Smooth muscle cell (in vitro differentiated cells): ENCODE results near the gene RPN1. TPM values are rescaled to one million over a fixed set of nuclear protein-coding genes. Genes with fewer than 3 reads are reported as not detected.
"Not testable (repeated sequence)": the region's sequence is repeated elsewhere in the genome, so short reads cannot be mapped to it uniquely, and the experiment has no call there.

Experiments
- DNase-seq: peaks from one replicate; lab custom pipeline; 2025; ENCODE audit not compliant: unreplicated experiment; lab: John Stamatoyannopoulos, UW
- H2AFZ ChIP-seq: fragments of 200-600 bp; sonication (generic); 2 replicates; pipeline ENCODE4 v1.6.0; 2016; ENCODE audit warnings: antibody characterized with exemption, low read depth, mild to moderate bottlenecking
- H3F3A ChIP-seq: fragments of 200-600 bp; sonication (generic); 2 replicates; pipeline ENCODE4 v1.6.0; 2017; ENCODE audit warnings: antibody characterized with exemption, low read depth
- H3K27ac ChIP-seq: fragments of 200-600 bp; sonication (generic); 2 replicates; pipeline ENCODE4 v1.5.1; 2016; ENCODE audit warnings: low read depth, mild to moderate bottlenecking
- H3K27me3 ChIP-seq: fragments of 200-600 bp; sonication (generic); 2 replicates; pipeline ENCODE4 v1.6.1; 2016; ENCODE audit warnings: low read depth, mild to moderate bottlenecking
- H3K36me3 ChIP-seq: fragments of 200-600 bp; sonication (generic); 2 replicates; pipeline ENCODE4 v1.5.1; 2016; ENCODE audit warnings: low read depth
- H3K4me1 ChIP-seq: fragments of 200-600 bp; sonication (generic); 2 replicates; pipeline ENCODE4 v1.5.1; 2016; ENCODE audit warnings: low read depth
- H3K4me2 ChIP-seq: fragments of 200-600 bp; sonication (generic); 2 replicates; pipeline ENCODE4 v1.6.0; 2016; ENCODE audit warnings: mild to moderate bottlenecking
- H3K4me3 ChIP-seq: fragments of 200-600 bp; sonication (generic); 2 replicates; pipeline ENCODE4 v1.5.1; 2016; ENCODE audit warnings: mild to moderate bottlenecking
- H3K79me2 ChIP-seq: fragments of 200-600 bp; sonication (generic); 2 replicates; pipeline ENCODE4 v1.6.0; 2016; ENCODE audit warnings: low read depth, mild to moderate bottlenecking
- H3K9ac ChIP-seq: fragments of 200-600 bp; sonication (generic); 2 replicates; pipeline ENCODE4 v1.6.0; 2016; ENCODE audit warnings: low read depth
- H3K9me3 ChIP-seq: fragments of 200-600 bp; sonication (generic); replicated peaks from 2 replicates; pipeline ENCODE4 v1.5.1; 2016; ENCODE audit warnings: low read depth
- H4K20me1 ChIP-seq: fragments of 200-600 bp; sonication (generic); 2 replicates; pipeline ENCODE4 v1.6.0; 2016; ENCODE audit warnings: low read depth
- CTCF ChIP-seq: fragments of 200-600 bp; sonication (generic); IDR thresholded peaks from 2 replicates; pipeline ENCODE4 v1.5.1; 2017; ENCODE audit warnings: borderline replicate concordance, mild to moderate bottlenecking, antibody characterized with exemption; ENCODE audit not compliant: insufficient read depth, poor library complexity, severe bottlenecking
- WGBS: methylation state at CpG from one replicate; pipeline ENCODE4 v1.1.7; 2016; ENCODE audit warnings: low lambda C conversion rate; 5-methylcytosine and 5-hydroxymethylcytosine counted together
- polyA plus RNA-seq: library from polyadenylated mRNA; unstranded; fragments of >200 nt; fragmentation: Nextera tagmentation; extraction: Ambion mirVana; gene quantifications from 2 replicates; pipeline ENCODE4 v1.2.1, GENCODE V29; 2016
- total RNA-seq: library from RNA; depleted of rRNA; stranded (reverse); fragments of >200 nt; gene quantifications from 2 replicates; pipeline ENCODE4 v1.2.3, GENCODE V29; 2014

RPN1 gene
- total and polyA plus RNA-seq, 2 experiments from 2014 or later: 420 to 520 TPM

DNA sequence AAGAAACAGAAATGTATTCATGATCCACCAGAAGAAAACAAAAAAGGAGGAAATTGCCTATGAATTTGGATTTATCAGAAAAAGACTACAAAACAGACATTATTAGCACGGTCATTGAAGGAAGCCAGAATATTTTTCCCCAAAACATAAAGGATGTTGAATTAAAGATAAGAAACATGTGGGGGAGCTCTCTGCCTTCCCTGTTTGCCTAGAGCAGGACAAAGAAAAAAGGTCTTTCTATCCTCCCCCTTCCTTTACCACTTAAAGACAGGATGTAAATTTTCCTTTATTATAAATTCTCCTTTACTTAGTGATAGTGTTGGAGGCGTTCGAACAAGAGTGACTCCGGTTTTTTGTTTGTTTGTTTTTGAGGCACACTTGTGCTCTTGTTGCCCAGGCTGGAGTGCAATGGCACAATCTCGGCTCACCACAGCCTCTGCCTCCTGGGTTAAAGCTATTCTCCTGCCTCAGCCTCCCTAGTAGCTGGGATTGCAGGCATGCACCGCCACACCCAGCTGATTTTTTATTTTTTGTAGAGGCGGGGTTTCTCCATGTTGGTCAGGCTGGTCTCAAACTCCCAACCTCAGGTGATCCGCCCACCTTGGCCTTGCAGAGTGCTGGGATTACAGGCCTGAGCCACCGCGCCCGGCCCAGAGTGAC is 14.9 kb upstream of the RPN1 start:
- Histone ChIP-seq H3K9me3 (no peaks in the 10 kb centered on the region), H3K27me3 (no peaks in the 10 kb centered on the region), H3K79me2 (no peaks in the 10 kb centered on the region), H3K4me1 (no peaks in the 10 kb centered on the region), H3K9ac (no peak overlapping the region), H3K27ac (no peak overlapping the region), H3K4me2 (no peak overlapping the region), H4K20me1 (no peaks in the 10 kb centered on the region), H3K36me3 (no peaks in the 10 kb centered on the region), H2AFZ (no peak overlapping the region), H3K4me3 (no peak overlapping the region), H3F3A (no peaks in the 10 kb centered on the region)
- no peak for DNase-seq
- no peak for TF ChIP-seq CTCF
- WGBS: 95% methylated on average over 11 of the region's 11 CpGs

DNA sequence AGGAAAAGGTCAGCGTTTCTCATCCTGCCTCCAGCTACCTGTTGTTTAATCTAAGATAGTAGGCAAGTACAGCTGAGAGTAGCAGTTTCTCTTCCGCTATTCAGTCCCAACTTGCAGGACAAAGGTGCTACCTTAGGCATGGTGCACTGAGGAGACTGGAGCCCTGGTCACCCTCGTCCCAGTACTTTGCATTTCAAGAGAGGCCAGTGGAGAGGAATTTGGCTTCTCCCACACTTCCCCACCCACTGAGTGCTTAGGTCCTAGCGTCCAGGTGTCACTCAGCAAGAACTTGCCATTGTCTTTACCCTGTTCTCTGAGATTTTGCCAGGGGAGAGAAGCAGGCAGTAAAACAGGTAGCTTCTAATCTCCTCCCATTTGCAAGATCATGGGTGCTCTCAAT is 12.5 kb upstream of the RPN1 start:
- Histone ChIP-seq H3K27me3 (no peaks in the 10 kb centered on the region), H3K4me2 (no peak overlapping the region), H3K4me3 (no peak overlapping the region), H3K79me2 (no peaks in the 10 kb centered on the region), H3K27ac (no peak overlapping the region), H3K9ac (no peak overlapping the region), H3K36me3 (no peaks in the 10 kb centered on the region), H3K4me1 (no peaks in the 10 kb centered on the region), H3F3A (no peaks in the 10 kb centered on the region), H3K9me3 (no peaks in the 10 kb centered on the region), H4K20me1 (no peaks in the 10 kb centered on the region), H2AFZ (no peak overlapping the region)
- TF ChIP-seq CTCF: no peak
- no peak for DNase-seq
- WGBS: 58% methylated on average over 4 of the region's 4 CpGs

- H3K27me3 ChIP-seq: no peaks in the 10 kb centered on the region
- no peak for DNase-seq
- H3F3A ChIP-seq: no peaks in the 10 kb centered on the region
- no peaks in the 10 kb centered on the region for H4K20me1 ChIP-seq
- no peak overlapping the region for H2AFZ ChIP-seq
- no peaks in the 10 kb centered on the region for H3K36me3 ChIP-seq
- H3K4me3 ChIP-seq: no peak overlapping the region
- no peaks in the 10 kb centered on the region for H3K9me3 ChIP-seq
- 86% methylated on average over 3 of the region's 3 CpGs for WGBS
- no peak overlapping the region for H3K27ac ChIP-seq
- H3K4me1 ChIP-seq: no peaks in the 10 kb centered on the region
- no peak overlapping the region for H3K9ac ChIP-seq
- no peak for TF ChIP-seq CTCF
- H3K4me2 ChIP-seq: no peak overlapping the region
- peaks cover under 1% of the 10 kb centered on the region for H3K79me2 ChIP-seq
These were observed 4.9 kb upstream of the RPN1 start for GRCh38 chr3:128655531-128655930.

GRCh38 chr3:128653993-128654805 is 3.6 kb upstream of the RPN1 start:
- H3K79me2 ChIP-seq: peaks cover 14% of the 10 kb centered on the region
- not testable (repeated sequence) for H4K20me1 ChIP-seq, H3K36me3 ChIP-seq, H3K4me1 ChIP-seq, H3K4me3 ChIP-seq, H3K4me2 ChIP-seq, H3K27me3 ChIP-seq, H3K9ac ChIP-seq, DNase-seq, H3F3A ChIP-seq, H3K9me3 ChIP-seq, H3K27ac ChIP-seq, H2AFZ ChIP-seq
- WGBS: 81% methylated on average over 24 of the region's 24 CpGs

DNA sequence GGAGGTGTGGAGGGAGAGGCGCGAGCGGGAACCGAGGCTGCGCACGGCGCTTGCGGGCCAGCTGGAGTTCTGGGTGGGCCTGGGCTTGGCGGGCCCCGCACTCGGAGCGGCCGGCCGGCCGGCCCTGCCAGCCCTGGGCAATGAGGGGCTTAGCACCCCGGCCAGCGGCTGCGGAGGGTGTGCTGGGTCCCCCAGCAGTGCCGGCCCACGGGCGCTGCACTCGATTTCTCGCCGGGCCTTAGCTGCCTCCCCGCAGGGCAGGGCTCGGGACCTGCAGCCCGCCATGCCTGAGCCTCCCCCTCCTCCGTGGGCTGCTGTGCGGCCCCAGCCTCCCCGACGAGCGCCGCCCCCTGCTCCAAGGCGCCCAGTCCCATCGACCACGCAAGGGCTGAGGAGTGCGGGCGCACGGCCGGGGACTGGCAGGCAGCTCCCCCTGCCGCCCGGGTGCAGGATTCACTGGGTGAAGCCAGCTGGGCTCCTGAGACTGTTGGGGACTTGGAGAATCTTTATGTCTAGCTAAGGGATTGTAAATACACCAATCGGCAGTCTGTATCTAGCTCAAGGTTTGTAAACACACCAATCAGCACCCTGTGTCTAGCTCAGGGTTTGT is 2.9 kb upstream of the RPN1 start:
- H3K9me3 ChIP-seq, H2AFZ ChIP-seq, H3K4me3 ChIP-seq, H3K27ac ChIP-seq, DNase-seq, H3K36me3 ChIP-seq, H3K4me2 ChIP-seq, H3F3A ChIP-seq, H3K9ac ChIP-seq, H3K27me3 ChIP-seq, H3K4me1 ChIP-seq: not testable (repeated sequence)
- WGBS: 95% methylated on average over 16 of the region's 43 CpGs
- Histone ChIP-seq H4K20me1 (peaks cover 16% of the 10 kb centered on the region), H3K79me2 (peaks cover 21% of the 10 kb centered on the region)
